GM12891 (cell line): ENCODE results near the gene OCA2.

Source experiments
- PAX5 ChIP-seq: IDR thresholded peaks from 2 replicates; pipeline ENCODE4 v1.6.1; 2011; ENCODE audit warnings: low read length, moderate library complexity, mild to moderate bottlenecking; ENCODE audit not compliant: insufficient read depth, severe bottlenecking
- POLR2A ChIP-seq: IDR thresholded peaks from 2 replicates; pipeline ENCODE4 v1.6.1; 2011; ENCODE audit warnings: low read depth, low read length, control low read depth
- POLR2AphosphoS5 ChIP-seq: IDR thresholded peaks from 2 replicates; pipeline ENCODE4 v1.6.1; 2011; ENCODE audit warnings: low read depth, low read length, control low read depth
- POU2F2 ChIP-seq: IDR thresholded peaks from 2 replicates; pipeline ENCODE4 v1.6.1; 2011; ENCODE audit warnings: low read depth, mild to moderate bottlenecking, control low read depth, low read length, moderate library complexity
- SPI1 ChIP-seq: IDR thresholded peaks from 2 replicates; pipeline ENCODE4 v1.6.1; 2011; ENCODE audit warnings: low read depth, low read length, control low read depth
- TAF1 ChIP-seq: IDR thresholded peaks from 2 replicates; pipeline ENCODE4 v1.6.1; 2011; ENCODE audit warnings: low read depth, low read length, control low read depth

DNA sequence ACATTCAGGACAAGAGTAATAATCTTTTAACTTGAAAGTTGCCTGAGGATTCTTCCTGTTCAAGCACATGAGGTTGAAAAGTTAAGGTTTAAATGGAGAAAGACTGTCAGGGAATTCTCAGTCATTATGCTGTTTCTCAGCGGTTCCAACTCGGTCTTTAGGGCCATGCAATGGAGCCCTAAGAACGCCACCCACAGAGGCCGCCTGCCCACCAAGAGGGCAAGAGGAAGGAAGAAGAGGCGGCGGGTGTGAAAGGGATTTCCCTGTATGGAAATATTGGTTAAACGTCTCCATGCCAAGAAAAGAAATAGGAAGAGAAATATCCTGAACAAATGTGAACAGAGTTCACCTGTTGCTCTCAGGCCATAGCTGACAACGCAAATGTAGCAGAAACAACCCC, 234.4 kb downstream of the OCA2 start:
- TF ChIP-seq PAX5 (no peak), POLR2AphosphoS5 (no peak), POU2F2 (no peak), POLR2A (no peak), TAF1 (no peak), SPI1 (no peak)
